Measurements from ENCODE around the gene SEPTIN7. TPM values are rescaled to one million over a fixed set of nuclear protein-coding genes. Genes with fewer than 3 reads are reported as not detected.

The SEPTIN7 gene
- total and polyA plus RNA-seq, 9 of the 15 experiments (the other 6 are each of a cell fraction or from before 2014, with no cell fraction given), result 95.0 to 268 (median 163) TPM

GRCh38 chr7:35800718-35801391 is at the start of gene SEPTIN7 (continued):
- TF ChIP-seq ZNF655 (CRISPR knock-in tag; IDR thresholded peaks at IDR 0.05), result no peak
- no peak for TF ChIP-seq PHB (CRISPR knock-in tag; IDR thresholded peaks at IDR 0.05)
- TF ChIP-seq NFE2 (IDR thresholded peaks at IDR 0.05; ENCODE audit: low read depth), result no peak
- TF ChIP-seq COPS2 (conservative IDR thresholded peaks at IDR 0.05), result no peak
- TF ChIP-seq ZZZ3 (IDR thresholded peaks at IDR 0.05), result no peak
- no peak for TF ChIP-seq ZFP30 (CRISPR knock-in tag; IDR thresholded peaks at IDR 0.05; ENCODE audit: borderline replicate concordance)
- TF ChIP-seq SFPQ (IDR thresholded peaks at IDR 0.05; ENCODE audit: low read depth, low read length), result peak; percentile 97
- peak; percentile 67; the same call in 1 of the 2 replicates for TF ChIP-seq MAX (CRISPR knock-in tag; IDR thresholded peaks at IDR 0.05)
- TF ChIP-seq NBN (IDR thresholded peaks at IDR 0.05; ENCODE audit: low read depth), result no peak; the same call in 1 of the 2 replicates
- TF ChIP-seq CREBBP (IDR thresholded peaks at IDR 0.05; ENCODE audit: low read depth, low read length), result no peak
- TF ChIP-seq OTX1 (CRISPR knock-in tag; IDR thresholded peaks at IDR 0.05), result no peak
- TF ChIP-seq ZNF740 (CRISPR knock-in tag; IDR thresholded peaks at IDR 0.05), result peak; percentile 90
- peak in 1 of 2 experiments; percentile 73; a peak in 1 of 4 replicates for TF ChIP-seq ZNF740 (tag; IDR thresholded peaks at IDR 0.05)
- TF ChIP-seq SAFB2 (IDR thresholded peaks at IDR 0.05; ENCODE audit: borderline replicate concordance, low read depth, low read length, severe bottlenecking), result no peak
- TF ChIP-seq RNF2 (IDR thresholded peaks at IDR 0.05), result no peak; the same call in 1 of the 2 replicates
- TF ChIP-seq FOXJ2 (tag; IDR thresholded peaks at IDR 0.05), result no peak
- TF ChIP-seq PRPF4 (IDR thresholded peaks at IDR 0.05; ENCODE audit: insufficient read depth, low read depth, low read length, poor library complexity, severe bottlenecking), result no peak

All from K562 (cell line).